HepG2 (cell line): ENCODE results near the gene MYLK2. TPM values are rescaled to one million over a fixed set of nuclear protein-coding genes. Genes with fewer than 3 reads are reported as not detected.
A peak's percentile ranks its signal among the peaks of the same experiment; 100 is the strongest.

Source experiments
- BRCA1 ChIP-seq: sonication (generic); formaldehyde crosslinking; IDR thresholded peaks from 2 replicates; pipeline ENCODE4 v1.4.0; 2020; ENCODE audit warnings: missing genetic modification reagents
- HOXA5 ChIP-seq: sonication (generic); formaldehyde crosslinking; IDR thresholded peaks from 2 replicates; pipeline ENCODE4 v1.4.0; 2020; ENCODE audit warnings: missing genetic modification reagents
- MED8 ChIP-seq: sonication (generic); formaldehyde crosslinking; IDR thresholded peaks from 2 replicates; pipeline ENCODE4 v1.8.1; 2023; ENCODE audit warnings: mild to moderate bottlenecking, missing genetic modification reagents; ENCODE audit not compliant: insufficient replicate concordance
- MIXL1 ChIP-seq: IDR thresholded peaks from 2 replicates; pipeline ENCODE4 v1.6.1; 2016
- NAIF1 ChIP-seq: sonication (generic); formaldehyde crosslinking; IDR thresholded peaks from 2 replicates; pipeline ENCODE4 v1.5.0; 2020; ENCODE audit warnings: mild to moderate bottlenecking, missing genetic modification reagents, borderline replicate concordance
- NCOA1 ChIP-seq: sonication (generic); formaldehyde crosslinking; IDR thresholded peaks from 2 replicates; pipeline ENCODE4 v1.9.0; 2021; ENCODE audit warnings: missing genetic modification reagents
- NR1H2 ChIP-seq: sonication (generic); formaldehyde crosslinking; IDR thresholded peaks from 2 replicates; pipeline ENCODE4 v1.8.1; 2022; ENCODE audit warnings: low read depth, missing genetic modification reagents, borderline replicate concordance
- NR2F6 ChIP-seq, 2 experiments: IDR thresholded peaks; 2 replicates each; pipeline ENCODE4 v1.6.1; 2016; ENCODE audit warnings: antibody characterized with exemption in 1 of 2, mild to moderate bottlenecking in 1 of 2
- NRL ChIP-seq: sonication (generic); formaldehyde crosslinking; IDR thresholded peaks from 2 replicates; pipeline ENCODE4 v1.5.0; 2020; ENCODE audit warnings: missing genetic modification reagents, mild to moderate bottlenecking, moderate library complexity, borderline replicate concordance
- PAWR ChIP-seq: sonication (generic); formaldehyde crosslinking; IDR thresholded peaks from 2 replicates; pipeline ENCODE4 v1.4.0; 2020; ENCODE audit warnings: missing genetic modification reagents, mild to moderate bottlenecking, borderline replicate concordance
- RAD21 ChIP-seq: fragments of 450-650 bp; formaldehyde crosslinking; IDR thresholded peaks from 2 replicates; pipeline ENCODE4 v1.5.0; 2020; ENCODE audit warnings: mild to moderate bottlenecking
- RBAK ChIP-seq: sonication (generic); formaldehyde crosslinking; IDR thresholded peaks from 2 replicates; pipeline ENCODE4 v1.5.1; 2020; ENCODE audit warnings: mild to moderate bottlenecking, missing genetic modification reagents
- RFX5 ChIP-seq: IDR thresholded peaks from 2 replicates; pipeline ENCODE4 v1.6.1; 2011; ENCODE audit warnings: low read depth, low read length, improper control_type of control experiment
- SALL1 ChIP-seq: sonication (generic); formaldehyde crosslinking; IDR thresholded peaks from 2 replicates; pipeline ENCODE4 v1.8.0; 2022; ENCODE audit warnings: mild to moderate bottlenecking, missing genetic modification reagents
- SPEN ChIP-seq: sonication (generic); formaldehyde crosslinking; IDR thresholded peaks from 2 replicates; pipeline ENCODE4 v1.5.1; 2020; ENCODE audit warnings: low read depth, mild to moderate bottlenecking, missing genetic modification reagents
- SRSF4 ChIP-seq: fragments of 200-400 bp; formaldehyde crosslinking; IDR thresholded peaks from one replicate; pipeline ENCODE4 v1.6.1; 2018; ENCODE audit warnings: mild to moderate bottlenecking, low read depth, low read length, moderate library complexity; ENCODE audit not compliant: poor library complexity, severe bottlenecking
- TEAD3 ChIP-seq: optimal IDR thresholded peaks from 2 replicates; pipeline ENCODE3; 2016; ENCODE audit warnings: borderline replicate concordance
- ZC3H13 ChIP-seq: sonication (generic); formaldehyde crosslinking; IDR thresholded peaks from 2 replicates; pipeline ENCODE4 v1.8.1; 2023; ENCODE audit warnings: mild to moderate bottlenecking, missing genetic modification reagents, moderate library complexity
- ZNF207 ChIP-seq: fragments of 450-650 bp; IDR thresholded peaks from 2 replicates; pipeline ENCODE4 v1.6.1; 2016; ENCODE audit warnings: antibody characterized with exemption, borderline replicate concordance
- ZNF3 ChIP-seq: IDR thresholded peaks from 2 replicates; pipeline ENCODE4 v1.7.0; 2017; ENCODE audit warnings: inconsistent platforms
- ZNF550 ChIP-seq: sonication (generic); formaldehyde crosslinking; IDR thresholded peaks from 2 replicates; pipeline ENCODE4 v1.4.0; 2020; ENCODE audit warnings: mild to moderate bottlenecking, missing genetic modification reagents, borderline replicate concordance
- ZNF563 ChIP-seq: sonication (generic); formaldehyde crosslinking; IDR thresholded peaks from 2 replicates; pipeline ENCODE4 v1.8.0; 2022; ENCODE audit warnings: mild to moderate bottlenecking, moderate library complexity, missing genetic modification reagents
- ZNF572 ChIP-seq: sonication (generic); formaldehyde crosslinking; IDR thresholded peaks from 2 replicates; pipeline ENCODE4 v1.5.1; 2020; ENCODE audit warnings: mild to moderate bottlenecking, missing genetic modification reagents
- ZNF614 ChIP-seq: IDR thresholded peaks from 2 replicates; pipeline ENCODE4 v1.6.1; 2018; ENCODE audit warnings: missing biosample characterization, missing genetic modification reagents, inconsistent platforms, borderline replicate concordance
- ZNF652 ChIP-seq: IDR thresholded peaks from 2 replicates; pipeline ENCODE4 v1.6.1; 2016; ENCODE audit warnings: low read depth, borderline replicate concordance
- ZNF781 ChIP-seq: sonication (generic); formaldehyde crosslinking; IDR thresholded peaks from 2 replicates; pipeline ENCODE4 v1.5.1; 2020; ENCODE audit warnings: borderline replicate concordance, mild to moderate bottlenecking, missing genetic modification reagents; ENCODE audit errors: not compliant biosample characterization
- ZNF891 ChIP-seq: sonication (generic); formaldehyde crosslinking; IDR thresholded peaks from 2 replicates; pipeline ENCODE4 v1.5.0; 2020; ENCODE audit warnings: mild to moderate bottlenecking, missing genetic modification reagents
- ZUFSP ChIP-seq: sonication (generic); formaldehyde crosslinking; IDR thresholded peaks from 2 replicates; pipeline ENCODE4 v1.9.0; 2021; ENCODE audit warnings: missing genetic modification reagents, mild to moderate bottlenecking, borderline replicate concordance
- polyA plus RNA-seq, 8 experiments: library from polyadenylated mRNA; depleted of rRNA in 3 of 8; stranded (reverse) in 7 of 8; unstranded in 1 of 8; fragments of >200 nt; fragmentation: Illumina TruSeq in 4 of 8; extraction: Trizol in 4 of 8; gene quantifications; 2 replicates each; pipeline versions ENCODE4 v1.2.1 to v1.2.3, GENCODE V29; 2011 to 2016; ENCODE audit warnings: low read depth in 4 of 8, missing spikeins in 1 of 8, mixed read lengths in 1 of 8; ENCODE audit not compliant: insufficient read depth in 1 of 8
- total RNA-seq, 5 experiments: library from RNA; depleted of rRNA; stranded (reverse); fragments of >200 nt; fragmentation: Illumina TruSeq; extraction: Trizol; gene quantifications; 2 replicates each; pipeline ENCODE4 v1.2.3, GENCODE V29; 2016; ENCODE audit warnings: low read depth in 1 of 5
- TF ChIP-seq, protein P1 (sequence below): IDR thresholded peaks from 2 replicates; pipeline ENCODE4 v1.6.1; 2018; ENCODE audit warnings: missing genetic modification reagents, mild to moderate bottlenecking, missing compliant biosample characterization

MYLK2 gene
- total and polyA plus RNA-seq, 2 of the 13 experiments (the other 11 are each of a cell fraction or from before 2014, with no cell fraction given) = 0.27 TPM; not detected in 1

DNA sequence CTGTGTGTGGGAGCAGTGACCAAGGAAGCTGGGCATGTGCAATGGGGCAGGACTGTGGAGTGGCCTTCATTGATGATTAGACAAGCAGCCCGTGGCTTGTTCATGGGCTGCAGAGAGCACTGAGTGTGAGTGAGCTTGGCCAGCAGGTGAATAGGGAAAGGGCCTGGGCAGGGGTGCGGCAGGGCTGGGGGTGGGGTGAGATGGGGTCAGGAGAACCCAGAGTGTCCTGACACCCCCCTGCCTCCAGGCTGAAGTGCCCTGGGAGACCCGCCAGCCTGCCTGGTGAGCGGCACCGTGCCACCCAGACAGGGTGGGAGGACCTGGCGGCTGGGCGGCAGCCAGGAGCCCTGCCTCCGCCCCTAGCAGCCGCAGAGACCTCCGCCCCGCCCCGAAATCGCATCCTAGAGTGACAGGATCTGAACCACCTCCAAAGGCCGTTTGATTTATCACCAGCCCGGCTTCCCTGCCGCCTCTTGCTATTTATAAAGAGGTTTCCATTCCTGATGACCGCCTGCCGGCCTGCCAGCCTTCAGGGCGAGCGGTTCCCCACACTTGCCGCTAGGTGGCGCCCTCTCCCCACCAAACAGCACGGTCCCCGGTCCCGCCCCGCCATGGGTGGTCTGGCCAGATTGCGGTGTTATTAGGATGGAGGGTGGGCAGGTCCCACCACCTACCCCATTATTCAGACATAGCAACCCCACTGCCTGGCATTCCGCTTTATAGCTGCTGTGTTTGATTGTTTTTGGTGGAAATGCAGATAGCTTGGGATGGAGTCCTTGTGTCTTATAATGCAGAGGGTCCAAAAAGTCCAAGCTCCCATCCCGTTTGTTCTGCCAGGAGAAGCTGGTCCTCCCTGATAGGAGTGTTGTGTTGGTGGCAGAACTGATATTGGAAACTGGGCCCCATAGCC lies 3.5 kb downstream of the MYLK2 start (continued):
- TF ChIP-seq ZUFSP (no peak), ZNF550 (CRISPR knock-in tag) (peak; percentile 84; the same call in 1 of the 2 replicates), NRL (CRISPR knock-in tag) (peak; percentile 90), SRSF4 (no peak), ZC3H13 (CRISPR knock-in tag) (no peak), NR2F6 (IDR thresholded peaks at IDR 0.05) (no peak), NR2F6 (CRISPR knock-in tag; IDR thresholded peaks at IDR 0.05) (no peak), HOXA5 (CRISPR knock-in tag) (0 out of 2 replicates have a peak, but pooled peaks have one; percentile 29), ZNF781 (CRISPR knock-in tag) (no peak), SPEN (CRISPR knock-in tag) (peak; percentile 30; the same call in 1 of the 2 replicates), SALL1 (CRISPR knock-in tag) (peak; percentile 47; the same call in 1 of the 2 replicates), RBAK (CRISPR knock-in tag) (no peak), PAWR (CRISPR knock-in tag) (no peak), TEAD3 (CRISPR knock-in tag) (peak; percentile 45), NCOA1 (no peak), ZNF891 (CRISPR knock-in tag) (peak; percentile 82), MIXL1 (CRISPR knock-in tag) (0 out of 2 replicates have a peak, but pooled peaks have one; percentile 21), MED8 (peak; percentile 41), RFX5 (0 out of 2 replicates have a peak, but pooled peaks have one; percentile 29), BRCA1 (CRISPR knock-in tag) (no peak), ZNF3 (CRISPR knock-in tag) (no peak), RAD21 (CRISPR knock-in tag) (peak; percentile 99), ZNF614 (CRISPR knock-in tag) (no peak), ZNF652 (CRISPR knock-in tag) (no peak), ZNF563 (no peak), NAIF1 (CRISPR knock-in tag) (no peak), NR1H2 (CRISPR knock-in tag) (no peak), ZNF207 (no peak), ZNF572 (CRISPR knock-in tag) (no peak)
- TF ChIP-seq, protein P1, sequence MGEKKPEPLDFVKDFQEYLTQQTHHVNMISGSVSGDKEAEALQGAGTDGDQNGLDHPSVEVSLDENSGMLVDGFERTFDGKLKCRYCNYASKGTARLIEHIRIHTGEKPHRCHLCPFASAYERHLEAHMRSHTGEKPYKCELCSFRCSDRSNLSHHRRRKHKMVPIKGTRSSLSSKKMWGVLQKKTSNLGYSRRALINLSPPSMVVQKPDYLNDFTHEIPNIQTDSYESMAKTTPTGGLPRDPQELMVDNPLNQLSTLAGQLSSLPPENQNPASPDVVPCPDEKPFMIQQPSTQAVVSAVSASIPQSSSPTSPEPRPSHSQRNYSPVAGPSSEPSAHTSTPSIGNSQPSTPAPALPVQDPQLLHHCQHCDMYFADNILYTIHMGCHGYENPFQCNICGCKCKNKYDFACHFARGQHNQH (CRISPR knock-in tag) = peak; percentile 46; the same call in 1 of the 2 replicates
